Neuronal stem cell (in vitro differentiated cells): ENCODE results near the gene SLC2A1.

Experiments
- DNase-seq: peaks from one replicate; pipeline ENCODE4 v3.0.0-alpha.2; 2013; ENCODE audit warnings: low spot score
- H2AFZ ChIP-seq: one replicate; pipeline ENCODE4 v1.6.1; 2013; ENCODE audit warnings: mild to moderate bottlenecking, low read length, inconsistent platforms
- H2AK5ac ChIP-seq: 2 replicates; pipeline ENCODE4 v1.6.1; 2013; ENCODE audit warnings: low read depth, mild to moderate bottlenecking, inconsistent platforms, low read length, moderate library complexity, mixed read lengths
- H2BK120ac ChIP-seq: 2 replicates; pipeline ENCODE4 v1.6.1; 2013; ENCODE audit warnings: low read depth, mild to moderate bottlenecking, inconsistent platforms, low read length, moderate library complexity, mixed read lengths
- H2BK12ac ChIP-seq: one replicate; pipeline ENCODE4 v1.6.1; 2013; ENCODE audit warnings: low read length, inconsistent platforms
- H2BK15ac ChIP-seq: 2 replicates; pipeline ENCODE4 v1.6.1; 2013; ENCODE audit warnings: mild to moderate bottlenecking, low read length, inconsistent platforms, mixed read lengths
- H2BK5ac ChIP-seq: one replicate; pipeline ENCODE4 v1.6.1; 2013; ENCODE audit warnings: inconsistent platforms, mild to moderate bottlenecking, low read length, moderate library complexity
- H3K14ac ChIP-seq: one replicate; pipeline ENCODE4 v1.6.1; 2013; ENCODE audit warnings: low read length, inconsistent platforms
- H3K18ac ChIP-seq: 2 replicates; pipeline ENCODE4 v1.6.1; 2013; ENCODE audit warnings: low read length, inconsistent platforms
- H3K23ac ChIP-seq: 2 replicates; pipeline ENCODE4 v1.6.1; 2013; ENCODE audit warnings: low read depth, mild to moderate bottlenecking, mixed read lengths, low read length, inconsistent platforms; ENCODE audit not compliant: poor library complexity
- H3K27ac ChIP-seq: replicated peaks from 3 replicates; pipeline ENCODE4 v1.5.1; 2013; ENCODE audit warnings: low read length, inconsistent platforms
- H3K27me3 ChIP-seq, 3 experiments: 2 replicates each; pipeline ENCODE4 v1.6.1; 2013; ENCODE audit warnings: low read length in 3 of 3, mild to moderate bottlenecking in 2 of 3, inconsistent platforms in 1 of 3, low read depth in 1 of 3, mixed read lengths in 1 of 3, moderate library complexity in 1 of 3; ENCODE audit not compliant: control insufficient read depth in 3 of 3, insufficient read depth in 3 of 3
- H3K36me3 ChIP-seq, 2 donors: replicated peaks in 1 of 2; 2 replicates each; pipeline ENCODE4 v1.6.1; 2013; ENCODE audit warnings: low read length in 2 of 2; ENCODE audit not compliant: control insufficient read depth in 2 of 2, insufficient read depth in 2 of 2
- H3K4ac ChIP-seq: 2 replicates; pipeline ENCODE4 v1.6.1; 2013; ENCODE audit warnings: inconsistent platforms, mild to moderate bottlenecking, low read length, moderate library complexity
- H3K4me1 ChIP-seq, 2 donors: 1 replicate in 1 of 2; 2 replicates in 1 of 2; pipeline ENCODE4 v1.6.1; 2013; ENCODE audit warnings: low read length in 2 of 2, low read depth in 1 of 2; ENCODE audit not compliant: control insufficient read depth in 2 of 2, insufficient read depth in 1 of 2
- H3K4me2 ChIP-seq: one replicate; pipeline ENCODE4 v1.6.1; 2013; ENCODE audit warnings: mild to moderate bottlenecking, low read length, inconsistent platforms; ENCODE audit not compliant: insufficient read depth, poor library complexity, severe bottlenecking
- H3K4me3 ChIP-seq, 2 donors: 2 replicates each; pipeline ENCODE4 v1.5.1; 2013; ENCODE audit warnings: low read length in 2 of 2, mild to moderate bottlenecking in 2 of 2, inconsistent platforms in 1 of 2, moderate library complexity in 1 of 2
- H3K79me1 ChIP-seq: one replicate; pipeline ENCODE4 v1.6.1; 2013; ENCODE audit warnings: low read depth, mild to moderate bottlenecking, inconsistent platforms, low read length, moderate library complexity
- H3K9ac ChIP-seq: one replicate; pipeline ENCODE4 v1.6.1; 2013; ENCODE audit warnings: mild to moderate bottlenecking, low read depth, low read length, inconsistent platforms; ENCODE audit not compliant: poor library complexity
- H3K9me3 ChIP-seq, 2 donors: replicated peaks in 1 of 2; 2 replicates each; pipeline versions ENCODE3 to v1.6.1; 2013; ENCODE audit warnings: low read length in 2 of 2, mild to moderate bottlenecking in 2 of 2, inconsistent platforms in 1 of 2, low read depth in 1 of 2, mixed read lengths in 1 of 2, moderate library complexity in 1 of 2; ENCODE audit not compliant: control insufficient read depth in 2 of 2, insufficient read depth in 1 of 2
- H4K8ac ChIP-seq: one replicate; pipeline ENCODE4 v1.6.1; 2013; ENCODE audit warnings: low read depth, mild to moderate bottlenecking, inconsistent platforms, low read length, moderate library complexity
- H4K91ac ChIP-seq: one replicate; pipeline ENCODE4 v1.6.1; 2013; ENCODE audit warnings: low read length, low read depth, mild to moderate bottlenecking, inconsistent platforms; ENCODE audit not compliant: poor library complexity
- WGBS, 2 donors: extraction: QIAGEN DNeasy Blood & Tissue Kit; methylation state at CpG; one replicate each; pipeline ENCODE4 v1.1.7; 2013; ENCODE audit warnings: missing lambda C conversion rate in 2 of 2, mixed read lengths in 1 of 2; ENCODE audit not compliant: insufficient read length in 2 of 2, insufficient replicate concordance in 1 of 2; ENCODE audit errors: extremely low coverage in 2 of 2; 5-methylcytosine and 5-hydroxymethylcytosine counted together

SLC2A1 gene

GRCh38 chr1:42886046-42886739 lies 72.5 kb downstream of the SLC2A1 start:
- H2BK120ac ChIP-seq: no peak overlapping the region
- no peak overlapping the region for H4K91ac ChIP-seq
- H2AFZ ChIP-seq: peak overlapping the region; percentile 56
- WGBS, 2 donors: no CpG with 5 or more reads among the region's 16 CpGs
- H3K4me3 ChIP-seq: no peak overlapping the region
- H3K4ac ChIP-seq: no peak overlapping the region
- H3K36me3 ChIP-seq: no peaks in the 10 kb centered on the region
- no peak overlapping the region for H3K4me2 ChIP-seq
- no peak overlapping the region for H3K27ac ChIP-seq
- no peak overlapping the region for H2BK12ac ChIP-seq
- DNase-seq: no peak
- no peak overlapping the region for H2AK5ac ChIP-seq
- no peak overlapping the region for H2BK5ac ChIP-seq
- no peak overlapping the region for H4K8ac ChIP-seq
- H3K23ac ChIP-seq: no peak overlapping the region
- H3K14ac ChIP-seq: no peak overlapping the region
- no peak overlapping the region for H2BK15ac ChIP-seq
- H3K18ac ChIP-seq: no peak overlapping the region
- no peaks in the 10 kb centered on the region for H3K4me1 ChIP-seq
- no peak overlapping the region for H3K9ac ChIP-seq
- no peaks in the 10 kb centered on the region for H3K9me3 ChIP-seq
- H3K27me3 ChIP-seq: peaks cover 0 to 3% (median 0%) of the 10 kb centered on the region in 3 experiments
- no peaks in the 10 kb centered on the region for H3K79me1 ChIP-seq

GRCh38 chr1:42880384-42880783 lies 78.3 kb downstream of the SLC2A1 start:
- peaks cover 0 to 3% of the 10 kb centered on the region in 2 donors for H3K4me1 ChIP-seq
- peaks cover 2% of the 10 kb centered on the region for H3K79me1 ChIP-seq
- H4K8ac ChIP-seq: no peak overlapping the region
- no CpG with 5 or more reads among the region's 4 CpGs for WGBS, 2 donors
- H3K4me3 ChIP-seq: no peak overlapping the region
- H3K4me2 ChIP-seq: no peak overlapping the region
- H2BK5ac ChIP-seq: no peak overlapping the region
- no peak overlapping the region for H3K4ac ChIP-seq
- no peak overlapping the region for H2AFZ ChIP-seq
- H3K18ac ChIP-seq: no peak overlapping the region
- H3K9ac ChIP-seq: no peak overlapping the region
- H3K23ac ChIP-seq: no peak overlapping the region
- no peak overlapping the region for H3K27ac ChIP-seq
- no peak overlapping the region for H4K91ac ChIP-seq
- H2BK12ac ChIP-seq: no peak overlapping the region
- DNase-seq: no peak
- H2BK120ac ChIP-seq: no peak overlapping the region
- no peak overlapping the region for H3K14ac ChIP-seq
- H3K36me3 ChIP-seq: no peaks in the 10 kb centered on the region
- no peak overlapping the region for H2BK15ac ChIP-seq
- H2AK5ac ChIP-seq: no peak overlapping the region
- peaks cover 0 to 4% (median 0%) of the 10 kb centered on the region in 3 experiments for H3K27me3 ChIP-seq
- H3K9me3 ChIP-seq: peaks cover 3 to 6% of the 10 kb centered on the region in 2 donors

- peaks cover 2% of the 10 kb centered on the region for H3K79me1 ChIP-seq
- no peak overlapping the region for H2BK15ac ChIP-seq
- no peak overlapping the region for H4K8ac ChIP-seq
- no peak overlapping the region for H2AK5ac ChIP-seq
- H3K18ac ChIP-seq: no peak overlapping the region
- no peak for DNase-seq
- no peak overlapping the region for H2AFZ ChIP-seq
- H2BK12ac ChIP-seq: no peak overlapping the region
- H3K27ac ChIP-seq: no peak overlapping the region
- H3K4me1 ChIP-seq: peaks cover 0 to 3% of the 10 kb centered on the region in 2 donors
- H3K9ac ChIP-seq: no peak overlapping the region
- no peak overlapping the region for H3K4me3 ChIP-seq
- no peak overlapping the region for H3K14ac ChIP-seq
- H3K36me3 ChIP-seq: no peaks in the 10 kb centered on the region
- no peak overlapping the region for H2BK5ac ChIP-seq
- WGBS, 2 donors: no CpG with 5 or more reads among the region's 2 CpGs
- H3K4me2 ChIP-seq: no peak overlapping the region
- no peak overlapping the region for H3K4ac ChIP-seq
- no peak overlapping the region for H3K23ac ChIP-seq
- peaks cover 3 to 6% of the 10 kb centered on the region in 2 donors for H3K9me3 ChIP-seq
- no peak overlapping the region for H2BK120ac ChIP-seq
- peaks cover 0 to 2% (median 0%) of the 10 kb centered on the region in 3 experiments for H3K27me3 ChIP-seq
- H4K91ac ChIP-seq: no peak overlapping the region
Measured at GRCh38 chr1:42877380-42877779, 81.3 kb downstream of the SLC2A1 start.

GRCh38 chr1:42876009-42876408 lies 82.7 kb downstream of the SLC2A1 start:
- no peak overlapping the region for H2AFZ ChIP-seq
- H3K9ac ChIP-seq: no peak overlapping the region
- H2BK120ac ChIP-seq: no peak overlapping the region
- no peak overlapping the region for H3K18ac ChIP-seq
- peaks cover 3 to 4% of the 10 kb centered on the region in 2 donors for H3K9me3 ChIP-seq
- peaks cover 2% of the 10 kb centered on the region for H3K79me1 ChIP-seq
- no peak overlapping the region for H3K4me3 ChIP-seq
- no peak overlapping the region for H4K91ac ChIP-seq
- H3K23ac ChIP-seq: no peak overlapping the region
- no peak overlapping the region for H3K4ac ChIP-seq
- no peak overlapping the region for H2BK12ac ChIP-seq
- no peak overlapping the region for H2BK5ac ChIP-seq
- DNase-seq: no peak
- peaks cover 0 to 2% (median 0%) of the 10 kb centered on the region in 3 experiments for H3K27me3 ChIP-seq
- no peak overlapping the region for H3K27ac ChIP-seq
- H3K4me2 ChIP-seq: no peak overlapping the region
- no peaks in the 10 kb centered on the region for H3K36me3 ChIP-seq
- no peak overlapping the region for H2AK5ac ChIP-seq
- H4K8ac ChIP-seq: no peak overlapping the region
- H3K4me1 ChIP-seq: peaks cover 0 to 3% of the 10 kb centered on the region in 2 donors
- no peak overlapping the region for H3K14ac ChIP-seq
- H2BK15ac ChIP-seq: no peak overlapping the region
